Endodermal cell (in vitro differentiated cells): ENCODE measurements around the gene LLGL2. TPM values are rescaled to one million over a fixed set of nuclear protein-coding genes. Genes with fewer than 3 reads are reported as not detected.

Experiments
- DNase-seq: peaks from one replicate; pipeline ENCODE4 v3.0.0-alpha.2; 2017
- H3K27ac ChIP-seq: 2 replicates; pipeline ENCODE4 v1.5.1; 2013; ENCODE audit warnings: mild to moderate bottlenecking, low read depth, low read length, moderate library complexity
- H3K27me3 ChIP-seq: 2 replicates; pipeline ENCODE4 v1.6.1; 2013; ENCODE audit warnings: mild to moderate bottlenecking, low read length, moderate library complexity; ENCODE audit not compliant: insufficient read depth, control insufficient read depth, poor library complexity, severe bottlenecking
- H3K36me3 ChIP-seq: 2 replicates; pipeline ENCODE4 v1.7.0; 2013; ENCODE audit warnings: mild to moderate bottlenecking, low read length, moderate library complexity; ENCODE audit not compliant: control insufficient read depth, insufficient read depth
- H3K4me1 ChIP-seq: one replicate; pipeline ENCODE4 v1.7.0; 2013; ENCODE audit warnings: low read length; ENCODE audit not compliant: control insufficient read depth, insufficient read depth
- H3K4me3 ChIP-seq: 2 replicates; pipeline ENCODE4 v1.5.1; 2013; ENCODE audit warnings: mild to moderate bottlenecking, low read length, moderate library complexity
- H3K9ac ChIP-seq: 2 replicates; pipeline ENCODE4 v1.6.1; 2013; ENCODE audit warnings: mild to moderate bottlenecking, low read length, moderate library complexity; ENCODE audit not compliant: poor library complexity, severe bottlenecking; ENCODE audit errors: extremely low read depth
- H3K9me3 ChIP-seq: 2 replicates; pipeline ENCODE4 v1.6.1; 2013; ENCODE audit warnings: mild to moderate bottlenecking, low read length, moderate library complexity; ENCODE audit not compliant: control insufficient read depth
- H3K27ac Mint-ChIP-seq: 2 replicates; pipeline ENCODE4 v1.8.0; 2020; ENCODE audit warnings: mixed read lengths
- H3K27me3 Mint-ChIP-seq: 2 replicates; pipeline ENCODE4 v1.8.0; 2021; ENCODE audit warnings: mild to moderate bottlenecking, mixed read lengths; ENCODE audit not compliant: insufficient read depth
- H3K36me3 Mint-ChIP-seq: 2 replicates; pipeline ENCODE4 v1.8.0; 2020; ENCODE audit warnings: low read depth, mixed read lengths
- H3K4me1 Mint-ChIP-seq: 2 replicates; pipeline ENCODE4 v1.8.0; 2020; ENCODE audit warnings: mixed read lengths
- H3K4me3 Mint-ChIP-seq: 2 replicates; pipeline ENCODE4 v1.8.0; 2020; ENCODE audit warnings: mild to moderate bottlenecking, moderate library complexity, mixed read lengths
- H3K9me3 Mint-ChIP-seq: 2 replicates; pipeline ENCODE4 v1.8.0; 2020; ENCODE audit warnings: mild to moderate bottlenecking, mixed read lengths
- WGBS, 2 experiments: methylation state at CpG; one replicate each; pipeline versions ENCODE4 v1.1.5 to v1.1.7; 2013; ENCODE audit warnings: missing lambda C conversion rate in 2 of 2, mixed read lengths in 1 of 2; ENCODE audit not compliant: insufficient coverage in 1 of 2, insufficient read length in 1 of 2; 5-methylcytosine and 5-hydroxymethylcytosine counted together
- total RNA-seq, 2 donors: library from RNA; stranded (reverse); fragmentation: NEBNext Ultra II Directional in 1 of 2; extraction: Animal tissue kit (Norgen Biotek cat#: 25700) in 1 of 2; gene quantifications; 2 replicates in 1 of 2; 3 replicates in 1 of 2; pipeline ENCODE4 v1.2.1, GENCODE V29; 2021
- TF ChIP-seq, protein P1 (sequence below): fragments of 200-600 bp; sonication (generic); conservative IDR thresholded peaks from 2 replicates; pipeline ENCODE4 v1.5.0; 2021; ENCODE audit warnings: antibody characterized with exemption, mild to moderate bottlenecking

The LLGL2 gene
- total RNA-seq, 2 donors from 2014 or later, result 128 to 149 TPM

DNA sequence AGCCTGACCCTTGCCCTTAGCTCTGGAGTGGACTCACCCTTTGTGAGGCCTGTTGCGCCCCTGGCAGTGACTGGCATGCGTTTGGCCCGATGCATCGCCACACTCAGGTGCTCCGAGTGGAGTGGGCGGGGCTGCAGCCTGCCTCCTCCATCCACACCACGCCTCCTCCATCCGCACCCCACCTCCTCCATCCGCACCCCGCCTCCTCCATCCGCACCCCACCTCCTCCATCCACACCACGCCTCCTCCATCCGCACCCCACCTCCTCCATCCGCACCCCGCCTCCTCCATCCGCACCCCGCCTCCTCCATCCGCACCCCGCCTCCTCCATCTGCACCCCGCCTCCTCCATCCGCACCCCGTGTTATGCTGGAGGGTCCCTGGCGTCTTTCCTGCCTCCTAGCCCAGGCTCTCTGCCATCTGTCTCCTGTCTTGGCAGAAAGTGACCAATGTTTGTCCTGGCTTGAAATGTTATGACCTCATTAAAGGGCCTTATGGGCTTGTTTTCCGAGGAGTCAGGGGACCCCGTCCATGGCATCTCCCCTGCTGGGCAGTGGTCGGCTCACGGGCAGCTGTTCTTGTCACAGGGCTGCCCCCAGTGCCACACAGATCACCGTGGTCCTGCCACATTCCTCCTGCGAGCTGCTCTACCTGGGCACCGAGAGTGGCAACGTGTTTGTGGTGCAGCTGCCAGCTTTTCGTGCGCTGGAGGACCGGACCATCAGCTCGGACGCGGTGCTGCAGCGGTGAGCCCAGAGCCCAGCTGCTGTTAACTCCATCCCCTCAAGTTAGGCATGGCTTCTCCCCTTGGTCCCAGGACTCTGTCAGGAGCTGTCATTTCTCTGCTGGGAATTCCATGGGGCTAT lies 33.4 kb downstream of the LLGL2 start:
- H3K4me3 Mint-ChIP-seq, result no peak overlapping the region
- no peaks in the 10 kb centered on the region for H3K9me3 Mint-ChIP-seq
- no peaks in the 10 kb centered on the region for H3K9me3 ChIP-seq
- H3K36me3 Mint-ChIP-seq, result peaks cover 28% of the 10 kb centered on the region
- H3K27ac Mint-ChIP-seq, result no peak overlapping the region
- TF ChIP-seq, protein P1, sequence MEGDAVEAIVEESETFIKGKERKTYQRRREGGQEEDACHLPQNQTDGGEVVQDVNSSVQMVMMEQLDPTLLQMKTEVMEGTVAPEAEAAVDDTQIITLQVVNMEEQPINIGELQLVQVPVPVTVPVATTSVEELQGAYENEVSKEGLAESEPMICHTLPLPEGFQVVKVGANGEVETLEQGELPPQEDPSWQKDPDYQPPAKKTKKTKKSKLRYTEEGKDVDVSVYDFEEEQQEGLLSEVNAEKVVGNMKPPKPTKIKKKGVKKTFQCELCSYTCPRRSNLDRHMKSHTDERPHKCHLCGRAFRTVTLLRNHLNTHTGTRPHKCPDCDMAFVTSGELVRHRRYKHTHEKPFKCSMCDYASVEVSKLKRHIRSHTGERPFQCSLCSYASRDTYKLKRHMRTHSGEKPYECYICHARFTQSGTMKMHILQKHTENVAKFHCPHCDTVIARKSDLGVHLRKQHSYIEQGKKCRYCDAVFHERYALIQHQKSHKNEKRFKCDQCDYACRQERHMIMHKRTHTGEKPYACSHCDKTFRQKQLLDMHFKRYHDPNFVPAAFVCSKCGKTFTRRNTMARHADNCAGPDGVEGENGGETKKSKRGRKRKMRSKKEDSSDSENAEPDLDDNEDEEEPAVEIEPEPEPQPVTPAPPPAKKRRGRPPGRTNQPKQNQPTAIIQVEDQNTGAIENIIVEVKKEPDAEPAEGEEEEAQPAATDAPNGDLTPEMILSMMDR, result no peak
- peaks cover 9% of the 10 kb centered on the region for H3K4me1 ChIP-seq
- H3K9ac ChIP-seq, result no peak overlapping the region
- WGBS, 2 experiments, result 94 to 99% methylated on average over 14 to 32 of the region's 38 CpGs
- peaks cover 7% of the 10 kb centered on the region for H3K4me1 Mint-ChIP-seq
- no peak overlapping the region for H3K27ac ChIP-seq
- H3K36me3 ChIP-seq, result peaks cover 2% of the 10 kb centered on the region
- H3K27me3 Mint-ChIP-seq, result no peaks in the 10 kb centered on the region
- no peak for DNase-seq
- no peak overlapping the region for H3K4me3 ChIP-seq
- H3K27me3 ChIP-seq, result no peaks in the 10 kb centered on the region

DNA sequence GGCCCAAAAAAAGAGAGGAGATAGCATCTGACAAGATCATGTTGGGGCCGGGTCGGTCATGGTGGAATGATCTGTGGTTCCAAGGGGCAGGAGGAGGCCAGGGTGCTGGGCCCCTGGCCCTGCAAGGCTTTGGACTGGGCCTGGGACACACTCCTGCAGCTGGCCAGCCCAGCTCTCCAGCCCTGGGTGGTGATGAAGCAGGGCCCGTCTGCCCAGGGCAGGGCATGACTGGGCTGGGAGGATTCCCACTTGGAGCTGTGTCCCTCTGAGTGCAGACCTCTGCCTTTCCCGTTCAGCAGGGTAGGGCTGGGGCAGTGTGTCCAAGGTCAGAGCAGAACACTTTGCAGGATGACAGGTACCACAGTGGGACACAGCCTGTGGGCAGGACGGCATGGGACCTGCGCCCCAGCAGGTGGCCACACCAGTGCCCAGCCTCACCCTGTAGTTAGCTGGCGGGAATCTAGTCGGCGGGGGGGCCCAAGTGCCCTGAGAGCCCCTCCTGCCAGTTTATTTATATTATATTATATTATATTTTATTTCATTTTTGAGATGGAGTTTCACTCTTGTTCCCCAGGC lies 34.5 kb downstream of the LLGL2 start:
- Histone ChIP-seq H3K36me3 (peaks cover 7% of the 10 kb centered on the region), H3K27ac (no peak overlapping the region), H3K27me3 (no peaks in the 10 kb centered on the region), H3K4me1 (peaks cover 9% of the 10 kb centered on the region), H3K9ac (no peak overlapping the region), H3K4me3 (no peak overlapping the region), H3K9me3 (no peaks in the 10 kb centered on the region)
- Mint-ChIP-seq H3K27me3 (no peaks in the 10 kb centered on the region), H3K4me3 (no peak overlapping the region), H3K27ac (no peak overlapping the region), H3K9me3 (no peaks in the 10 kb centered on the region), H3K36me3 (peaks cover 32% of the 10 kb centered on the region), H3K4me1 (peaks cover 7% of the 10 kb centered on the region)
- 90 to 100% methylated on average over 3 to 9 of the region's 9 CpGs for WGBS, 2 experiments
- TF ChIP-seq, protein P1, result no peak
- DNase-seq, result no peak

DNA sequence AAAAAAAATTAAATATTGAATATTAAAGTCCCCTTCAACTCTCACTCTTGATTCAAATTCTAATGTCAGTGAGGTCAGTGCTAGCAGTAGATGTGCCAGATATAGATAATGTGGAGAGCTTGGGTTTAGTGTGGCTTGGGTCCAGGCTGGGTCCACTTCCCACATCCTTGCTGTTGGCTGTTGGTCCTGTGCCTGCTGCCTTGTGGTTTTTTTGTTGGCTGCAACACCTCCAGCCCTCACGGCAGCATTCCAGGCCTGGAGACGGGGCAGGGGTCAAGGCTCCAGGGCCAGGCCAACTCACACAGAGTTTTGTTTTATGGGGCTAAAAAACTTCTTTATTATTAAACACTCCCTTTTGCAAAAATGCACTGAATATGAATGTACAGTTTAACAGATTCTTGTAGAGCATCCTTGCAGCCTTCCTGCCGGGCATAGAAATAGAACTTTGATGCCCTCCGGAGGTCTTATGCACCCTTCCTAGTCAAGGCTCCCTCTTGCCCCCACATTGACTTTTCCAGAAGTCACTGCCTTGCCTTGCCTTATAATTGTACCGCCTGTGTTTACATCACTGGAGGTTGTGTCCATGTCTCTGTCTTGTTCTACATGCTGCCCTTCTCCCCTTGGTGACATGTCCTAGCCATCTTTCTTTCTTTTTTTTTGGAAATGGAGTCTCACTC lies 36.6 kb downstream of the LLGL2 start:
- DNase-seq, result no peak
- no peak overlapping the region for H3K4me3 Mint-ChIP-seq
- Histone ChIP-seq H3K4me1 (peaks cover 9% of the 10 kb centered on the region), H3K9me3 (no peaks in the 10 kb centered on the region), H3K9ac (no peak overlapping the region), H3K4me3 (no peak overlapping the region), H3K27ac (no peak overlapping the region), H3K27me3 (no peaks in the 10 kb centered on the region), H3K36me3 (peaks cover 7% of the 10 kb centered on the region)
- peaks cover 47% of the 10 kb centered on the region for H3K36me3 Mint-ChIP-seq
- no peak overlapping the region for H3K27ac Mint-ChIP-seq
- H3K9me3 Mint-ChIP-seq, result no peaks in the 10 kb centered on the region
- H3K4me1 Mint-ChIP-seq, result peaks cover 1% of the 10 kb centered on the region
- TF ChIP-seq, protein P1, result no peak
- WGBS, 2 experiments, result 90 to 98% methylated on average over 3 to 5 of the region's 5 CpGs
- no peaks in the 10 kb centered on the region for H3K27me3 Mint-ChIP-seq
